ENCODE results near the gene TLL1. TPM values are rescaled to one million over a fixed set of nuclear protein-coding genes. Genes with fewer than 3 reads are reported as not detected.

TLL1 gene
- polyA plus RNA-seq, 3 donors, result not detected

- Mint-ChIP-seq H3K27me3 (ENCODE audit: low read depth in 3 of 3) (no peaks in the 10 kb centered on the region), H3K36me3 (no peaks in the 10 kb centered on the region), H3K4me3 (no peak overlapping the region), H3K9me3 (no peaks in the 10 kb centered on the region), H3K27ac (no peak overlapping the region), H3K4me1 (no peaks in the 10 kb centered on the region)
- TF ChIP-seq CTCF (IDR thresholded peaks at IDR 0.05), result no peak
- intact Hi-C loops (cut with micrococcal nuclease), result no loop called here
- Histone ChIP-seq H2AFZ (ENCODE audit: insufficient read depth, low read depth, low read length, poor library complexity, severe bottlenecking) (no peak overlapping the region), H3K4me2 (replicated peaks; ENCODE audit: extremely low read depth, low read length, poor library complexity, severe bottlenecking) (no peak overlapping the region), H3K27ac (ENCODE audit: low read depth in 1 of 2, low read length in 2 of 2) (no peak overlapping the region), H3K9me3 (replicated peaks in 1 of 2; ENCODE audit: control insufficient read depth in 1 of 2, insufficient read depth in 1 of 2, low read length in 2 of 2) (no peaks in the 10 kb centered on the region), H3K9ac (ENCODE audit: insufficient read depth, low read length, poor library complexity, severe bottlenecking) (no peak overlapping the region), H3K36me3 (replicated peaks in 1 of 2; ENCODE audit: control insufficient read depth in 1 of 2, insufficient read depth in 2 of 2, low read length in 2 of 2) (no peaks in the 10 kb centered on the region), H3K79me2 (ENCODE audit: insufficient read depth, low read length) (no peaks in the 10 kb centered on the region), H3K4me1 (ENCODE audit: control insufficient read depth in 1 of 2, insufficient read depth in 2 of 2, low read length in 2 of 2) (no peaks in the 10 kb centered on the region), H3K4me3 (replicated peaks in 1 of 3; ENCODE audit: low read depth in 2 of 3, low read length in 3 of 3) (no peak overlapping the region), H4K20me1 (ENCODE audit: insufficient read depth, low read length) (no peaks in the 10 kb centered on the region), H3K27me3 (ENCODE audit: control insufficient read depth in 2 of 2, insufficient read depth in 2 of 2, low read length in 2 of 2) (no peaks in the 10 kb centered on the region)
- WGBS (ENCODE audit: insufficient coverage), result no CpG with 5 or more reads among the region's 3 CpGs
- DNase-seq, result no peak
Observed at GRCh38 chr4:165927815-165928214, 54.8 kb downstream of the TLL1 start.

- H2AFZ ChIP-seq (ENCODE audit: insufficient read depth, low read depth, low read length, poor library complexity, severe bottlenecking), result no peak overlapping the region
- H3K4me1 Mint-ChIP-seq, result no peaks in the 10 kb centered on the region
- H3K9me3 Mint-ChIP-seq, result no peaks in the 10 kb centered on the region
- H3K27me3 ChIP-seq (ENCODE audit: control insufficient read depth in 2 of 2, insufficient read depth in 2 of 2, low read length in 2 of 2), result no peaks in the 10 kb centered on the region
- H3K4me1 ChIP-seq (ENCODE audit: control insufficient read depth in 1 of 2, insufficient read depth in 2 of 2, low read length in 2 of 2), result no peaks in the 10 kb centered on the region
- no peaks in the 10 kb centered on the region for H4K20me1 ChIP-seq (ENCODE audit: insufficient read depth, low read length)
- H3K36me3 Mint-ChIP-seq, result no peaks in the 10 kb centered on the region
- no peaks in the 10 kb centered on the region for H3K27me3 Mint-ChIP-seq (ENCODE audit: low read depth in 3 of 3)
- H3K79me2 ChIP-seq (ENCODE audit: insufficient read depth, low read length), result no peaks in the 10 kb centered on the region
- H3K4me2 ChIP-seq (replicated peaks; ENCODE audit: extremely low read depth, low read length, poor library complexity, severe bottlenecking), result no peak overlapping the region
- H3K4me3 Mint-ChIP-seq, result no peak overlapping the region
- intact Hi-C loops (cut with micrococcal nuclease), result no loop called here
- no peaks in the 10 kb centered on the region for H3K36me3 ChIP-seq (replicated peaks in 1 of 2; ENCODE audit: control insufficient read depth in 1 of 2, insufficient read depth in 2 of 2, low read length in 2 of 2)
- no peak overlapping the region for H3K27ac ChIP-seq (ENCODE audit: low read depth in 1 of 2, low read length in 2 of 2)
- H3K27ac Mint-ChIP-seq, result no peak overlapping the region
- H3K9me3 ChIP-seq (replicated peaks in 1 of 2; ENCODE audit: control insufficient read depth in 1 of 2, insufficient read depth in 1 of 2, low read length in 2 of 2), result no peaks in the 10 kb centered on the region
- TF ChIP-seq CTCF (IDR thresholded peaks at IDR 0.05), result no peak
- no peak overlapping the region for H3K9ac ChIP-seq (ENCODE audit: insufficient read depth, low read length, poor library complexity, severe bottlenecking)
- WGBS (ENCODE audit: insufficient coverage), result 83% methylated on average over 1 of the region's 2 CpGs
- no peak overlapping the region for H3K4me3 ChIP-seq (replicated peaks in 1 of 3; ENCODE audit: low read depth in 2 of 3, low read length in 3 of 3)
- DNase-seq, result no peak
Observed at GRCh38 chr4:165928601-165929000, 55.6 kb downstream of the TLL1 start.

All from CD14-positive monocyte (primary cell).